Measurements from ENCODE around the gene FBXL4.
A peak's percentile ranks its signal among the peaks of the same experiment; 100 is the strongest.
"Not testable (repeated sequence)": the region's sequence is repeated elsewhere in the genome, so short reads cannot be mapped to it uniquely, and the experiment has no call there.

Gene FBXL4

DNA sequence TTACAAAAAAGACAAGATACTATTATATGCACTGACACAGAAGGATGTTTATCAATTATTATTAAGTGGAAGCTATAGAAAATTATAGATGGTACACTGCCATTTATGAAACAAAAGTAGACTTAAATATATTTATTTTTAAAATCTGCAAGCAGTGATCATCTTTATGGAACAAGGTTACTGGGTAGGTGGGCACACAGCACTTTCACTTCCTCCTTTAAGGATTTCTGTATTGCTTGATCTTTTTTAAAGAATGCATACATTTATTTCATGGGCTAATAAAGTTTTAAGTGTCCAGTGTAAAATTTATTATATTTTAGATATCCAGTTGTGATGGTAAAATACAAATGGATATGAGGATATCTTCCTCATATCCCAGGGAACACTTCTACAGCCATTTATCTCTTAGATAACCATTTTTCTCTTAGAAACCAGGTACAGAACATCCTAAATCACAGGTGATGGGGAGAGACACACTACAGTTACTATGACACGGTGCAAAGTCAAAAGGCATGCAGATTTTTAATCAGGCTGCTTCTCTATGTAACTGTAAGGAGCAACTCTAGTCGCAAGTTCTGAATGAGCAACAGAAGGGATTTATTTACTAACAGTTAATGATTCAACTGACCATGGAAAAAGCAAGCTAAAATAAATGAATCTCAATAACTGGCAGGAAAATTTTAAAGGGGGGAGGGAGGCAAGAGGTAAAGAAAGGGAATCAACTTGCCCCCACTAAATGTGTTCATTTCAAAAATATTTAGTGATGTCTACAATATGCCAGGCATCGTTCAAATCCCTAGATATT is 2.2 kb downstream of the FBXL4 start:
- no peak for DNase-seq

DNA sequence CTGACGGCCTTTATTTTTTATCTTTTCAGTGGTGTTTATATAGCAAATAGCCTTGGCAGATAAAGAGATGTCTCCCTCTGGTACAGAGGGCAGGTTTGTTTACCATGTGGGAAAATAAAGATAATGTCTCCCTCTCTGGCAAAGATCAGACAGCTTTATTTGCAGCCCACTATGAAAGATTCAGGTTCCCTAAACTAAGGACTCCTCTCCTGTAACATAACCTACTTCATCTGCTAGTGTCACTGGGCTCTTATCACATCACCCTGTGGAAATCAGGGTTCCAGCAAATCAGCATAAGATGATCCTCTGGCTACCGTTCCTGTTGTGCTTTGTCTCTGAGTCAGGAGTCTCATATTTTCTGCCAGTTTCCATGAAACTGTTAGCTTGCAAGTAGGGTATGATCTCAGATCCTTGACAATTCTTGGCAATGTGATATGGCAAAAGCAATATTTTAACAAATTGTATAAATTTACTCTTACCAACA is 3.1 kb downstream of the FBXL4 start:
- DNase-seq: no peak

DNA sequence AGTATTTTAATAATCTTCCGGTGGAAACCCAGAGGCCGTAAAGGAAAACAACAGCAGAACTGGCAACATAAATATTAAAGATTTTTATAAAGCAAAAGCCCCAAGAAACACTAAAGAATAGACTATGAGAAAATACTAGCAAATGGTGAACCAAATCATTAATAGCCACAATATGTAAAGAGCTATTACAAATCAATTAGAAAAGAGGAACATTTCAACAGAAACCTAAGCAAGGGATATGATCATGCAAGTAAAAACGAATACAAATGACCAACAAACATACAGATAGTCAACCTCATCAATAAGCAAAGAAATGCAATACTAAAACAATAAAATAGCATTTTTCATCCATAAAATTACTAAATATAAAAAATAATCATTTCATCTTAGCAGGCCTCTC is 3.6 kb downstream of the FBXL4 start:
- no peak for DNase-seq

DNA sequence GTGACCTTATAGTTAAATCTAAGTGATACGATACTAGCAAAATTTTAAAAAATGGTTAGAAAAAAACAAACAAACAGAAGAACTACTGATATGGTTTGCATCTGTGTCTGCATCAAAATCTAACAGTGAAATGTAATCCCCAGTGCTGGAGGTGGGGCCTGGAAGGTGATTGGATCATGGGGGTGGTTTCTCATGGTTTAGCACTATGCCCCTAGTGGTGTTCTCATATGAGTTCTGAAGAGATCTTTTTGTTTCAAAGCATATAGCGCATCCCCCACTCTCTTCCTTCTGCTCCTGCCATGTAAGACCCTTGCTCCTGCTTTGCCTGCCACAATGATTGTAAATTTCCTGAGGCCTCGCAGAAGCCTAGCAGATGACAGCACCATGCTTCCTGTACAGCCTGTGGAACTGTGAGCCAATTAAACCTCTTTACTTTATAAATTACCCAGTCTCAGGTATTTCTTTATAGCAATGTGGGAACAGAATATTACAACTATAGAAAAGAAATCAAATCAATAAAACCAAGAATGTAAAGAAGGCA is 5.4 kb downstream of the FBXL4 start:
- DNase-seq: no peak

DNA sequence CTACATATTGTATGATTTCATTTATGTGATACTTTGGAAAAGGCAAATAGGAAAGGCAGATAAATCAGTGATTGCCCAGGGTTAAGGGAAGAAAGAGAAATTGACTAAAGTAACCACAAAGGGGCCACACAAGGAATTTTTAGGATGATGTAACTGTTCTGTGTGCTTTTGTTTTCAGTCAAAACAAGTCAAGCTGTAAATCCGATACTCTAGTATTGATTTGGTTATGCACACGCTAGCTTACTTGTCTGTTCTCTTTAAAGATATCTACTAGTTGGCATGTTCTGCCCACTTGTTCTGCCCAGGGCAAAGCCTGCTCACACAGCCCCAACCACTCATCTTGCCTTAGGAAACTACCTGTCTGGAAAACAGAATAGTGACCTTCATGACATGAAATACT is 6.4 kb downstream of the FBXL4 start:
- DNase-seq: no peak

DNA sequence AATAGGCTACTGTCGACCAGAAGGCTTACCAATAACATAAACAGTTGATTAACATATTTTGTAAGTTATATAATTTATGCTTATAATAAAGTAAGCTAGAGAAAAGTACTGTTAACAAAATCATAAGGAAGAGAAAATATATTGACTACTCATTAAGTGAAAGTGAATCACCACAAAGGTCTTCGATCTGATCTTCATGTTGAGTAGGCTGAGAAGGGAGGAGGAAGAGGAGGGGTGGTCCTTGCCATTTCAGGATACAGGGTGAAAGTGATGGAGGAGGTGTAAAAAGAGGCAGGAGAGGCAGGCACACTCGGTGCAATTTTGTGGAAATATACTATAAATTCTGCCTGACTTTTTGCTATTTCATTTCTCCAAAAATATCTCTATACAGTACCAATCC is 10.4 kb downstream of the FBXL4 start:
- no peak for DNase-seq

DNA sequence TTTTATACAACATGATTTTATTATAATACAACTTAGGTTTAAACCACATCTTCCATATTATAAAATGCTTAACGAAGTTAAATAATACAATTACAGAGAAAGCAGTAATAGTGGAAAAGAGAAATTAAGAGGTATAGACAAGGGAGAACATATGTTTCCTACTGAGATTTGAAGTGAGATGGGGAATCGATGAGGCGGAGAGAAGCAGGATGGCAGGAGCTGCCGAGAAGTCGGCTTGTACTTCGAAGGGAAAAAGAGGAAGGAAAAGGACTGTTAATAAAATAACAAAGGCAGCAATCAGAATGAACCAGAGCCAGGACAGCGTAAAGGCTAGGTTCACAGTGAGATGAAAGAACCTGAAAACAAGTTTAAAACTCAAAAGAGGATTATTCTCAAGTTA is 15.4 kb downstream of the FBXL4 start:
- DNase-seq: peak; percentile 51

DNA sequence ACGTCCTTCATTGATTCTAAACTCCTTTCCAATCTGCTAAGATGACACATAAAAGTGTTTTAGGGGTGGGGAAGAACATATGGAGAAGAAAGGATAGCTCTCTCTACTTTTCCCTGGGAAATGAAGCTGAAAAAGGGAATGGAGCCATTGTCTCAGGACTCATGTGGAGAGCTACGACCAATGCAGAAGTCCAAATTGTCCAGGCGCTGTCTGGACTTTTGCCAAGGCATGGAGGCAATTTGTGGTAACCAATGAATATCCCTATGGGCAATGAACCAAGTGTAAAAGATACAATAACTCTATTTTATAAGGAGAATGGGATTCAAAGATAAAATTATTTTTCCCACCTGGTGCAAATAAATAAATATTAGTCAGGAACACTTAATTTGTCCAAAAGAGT is 16.1 kb downstream of the FBXL4 start:
- DNase-seq: peak; percentile 25

DNA sequence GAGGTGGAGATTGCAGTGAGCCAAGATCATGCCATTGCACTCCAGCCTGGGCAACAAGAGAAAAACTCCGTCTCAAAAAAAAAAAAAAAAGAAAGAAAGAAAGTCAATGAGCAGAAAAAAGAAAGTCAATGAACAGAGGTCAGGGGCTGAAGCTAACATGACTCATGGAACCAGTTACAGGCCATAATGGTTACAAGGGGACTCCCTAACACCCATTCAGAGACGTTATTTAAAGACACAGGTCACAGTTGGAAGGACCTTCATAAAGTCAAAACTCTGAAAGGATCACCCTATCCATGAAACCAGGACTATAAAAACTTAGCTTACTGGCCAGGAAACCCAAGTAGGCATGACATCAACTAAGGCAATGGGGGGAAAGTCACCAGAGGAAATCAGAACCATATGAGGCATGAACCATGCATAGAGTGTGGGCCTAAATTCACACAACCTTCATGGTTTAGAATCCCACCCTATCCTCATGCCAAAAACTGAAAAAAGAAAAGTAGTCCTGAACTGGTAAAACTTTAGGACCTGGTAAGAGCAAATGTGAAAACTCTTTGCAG is 18.2 kb downstream of the FBXL4 start:
- DNase-seq: no peak

DNA sequence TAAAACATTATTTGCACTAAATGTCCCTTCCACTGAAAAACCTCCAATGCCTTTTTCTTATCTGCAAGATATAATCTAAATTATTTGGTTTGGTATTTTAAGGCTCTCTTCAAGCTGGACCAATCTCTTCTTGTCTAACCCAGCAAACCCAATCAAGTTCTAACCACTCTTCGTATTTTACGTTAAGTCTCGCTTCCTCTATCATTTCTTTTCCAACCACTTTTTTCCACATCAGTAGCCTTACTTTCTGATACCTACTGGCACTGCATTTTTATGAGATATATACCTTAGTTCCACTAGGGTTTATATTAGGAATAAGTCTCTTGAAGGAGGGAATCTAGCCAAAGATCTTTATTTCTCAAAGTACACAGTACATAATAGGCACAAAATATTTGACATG is 19.1 kb downstream of the FBXL4 start:
- no peak for DNase-seq

DNA sequence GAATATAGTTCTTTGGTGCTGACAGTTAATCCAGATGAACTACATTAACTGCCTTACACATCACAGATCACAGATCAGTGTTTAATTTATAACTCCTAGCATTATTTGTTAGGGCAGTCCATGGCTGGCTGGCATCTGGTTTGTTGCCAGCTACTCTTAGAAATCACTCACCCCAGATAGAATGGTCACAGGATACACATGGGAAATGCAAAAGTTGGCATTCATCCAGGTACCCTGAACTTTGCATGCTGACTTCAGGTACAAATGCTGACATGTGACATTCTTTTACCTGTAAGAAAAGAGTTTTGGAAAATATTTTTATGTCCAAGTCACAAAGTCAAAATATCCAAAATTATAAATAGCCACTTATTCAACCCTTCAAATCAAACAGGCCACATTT is 20.2 kb downstream of the FBXL4 start:
- DNase-seq: no peak

DNA sequence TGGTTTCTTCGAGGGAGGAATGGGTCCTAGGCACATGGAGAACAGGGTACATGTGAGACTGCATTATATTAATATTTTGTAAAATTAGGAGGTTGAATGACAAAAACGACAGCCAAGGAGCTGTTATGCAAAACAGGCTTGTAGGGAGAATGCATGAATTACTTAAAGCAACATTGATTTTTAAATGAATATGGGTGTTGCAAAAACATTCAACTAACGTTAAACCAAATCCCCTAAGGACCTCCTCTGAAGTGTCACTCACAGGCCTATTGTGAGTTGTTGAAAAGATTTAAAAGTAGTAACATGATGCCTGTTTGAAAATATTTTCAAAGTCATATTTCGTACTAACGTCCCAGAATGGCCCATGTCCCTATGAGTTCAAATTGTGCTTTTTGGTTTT is 21.9 kb downstream of the FBXL4 start:
- DNase-seq: no peak

DNA sequence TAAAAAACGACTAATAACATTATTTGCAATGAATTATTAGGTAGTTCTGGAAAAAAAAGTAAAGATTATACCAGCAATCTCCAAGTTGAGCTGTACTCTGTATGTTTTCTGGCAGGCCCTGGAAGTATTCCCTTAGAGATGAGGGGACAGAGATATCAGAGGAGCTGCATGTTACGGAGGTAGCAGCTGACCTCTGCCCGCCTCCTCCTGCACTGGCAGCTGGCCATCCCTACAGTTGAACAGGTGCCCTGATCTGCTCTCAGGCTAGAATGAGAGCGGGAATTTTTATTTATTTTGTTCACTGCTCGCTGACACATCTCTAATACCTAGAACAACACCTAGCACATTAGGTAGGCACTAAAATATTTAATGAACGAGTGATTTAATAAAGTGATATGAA is 23.1 kb downstream of the FBXL4 start:
- no peak for DNase-seq

DNA sequence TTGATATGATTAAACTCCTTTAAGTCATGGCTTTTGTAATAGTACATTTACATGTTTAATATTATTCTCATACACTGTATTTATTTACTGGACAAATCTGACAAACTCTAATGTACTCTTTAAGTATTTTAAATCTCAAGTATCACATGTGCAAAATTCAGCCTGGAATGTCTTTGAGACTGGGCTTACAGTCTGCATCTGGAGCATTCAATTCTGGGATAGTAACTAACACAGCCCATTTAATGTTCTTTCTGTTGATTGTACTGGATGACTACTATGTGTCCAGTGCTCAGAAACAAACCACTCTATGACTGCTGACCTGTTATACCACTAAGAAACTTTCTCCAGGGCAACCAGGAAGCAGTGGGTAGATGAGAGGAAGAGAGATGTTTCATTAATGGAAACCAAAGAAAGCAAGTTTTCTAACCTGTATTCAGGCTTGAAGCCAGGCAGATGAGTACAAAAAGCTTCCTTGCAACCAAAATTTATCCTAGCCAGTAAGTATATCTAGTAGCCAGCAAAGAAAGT is 26.8 kb downstream of the FBXL4 start:
- no peak for DNase-seq

DNA sequence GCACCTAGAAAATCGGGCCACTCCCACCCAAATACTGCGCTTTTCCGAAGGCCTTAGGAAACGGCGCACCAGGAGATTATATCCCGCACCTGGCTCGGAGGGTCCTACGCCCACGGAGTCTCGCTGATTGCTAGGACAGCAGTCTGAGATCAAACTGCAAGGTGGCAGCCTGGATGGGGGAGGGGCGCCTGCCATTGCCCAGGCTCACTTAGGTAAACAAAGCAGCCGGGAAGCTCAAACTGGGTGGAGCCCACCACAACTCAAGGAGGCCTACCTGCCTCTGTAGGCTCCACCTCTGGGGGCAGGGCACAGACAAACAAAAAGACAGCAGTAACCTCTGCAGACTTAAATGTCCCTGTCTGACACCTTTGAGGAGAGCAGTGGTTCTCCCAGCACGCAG is 36.8 kb downstream of the FBXL4 start:
- DNase-seq: not testable (repeated sequence)

DNA sequence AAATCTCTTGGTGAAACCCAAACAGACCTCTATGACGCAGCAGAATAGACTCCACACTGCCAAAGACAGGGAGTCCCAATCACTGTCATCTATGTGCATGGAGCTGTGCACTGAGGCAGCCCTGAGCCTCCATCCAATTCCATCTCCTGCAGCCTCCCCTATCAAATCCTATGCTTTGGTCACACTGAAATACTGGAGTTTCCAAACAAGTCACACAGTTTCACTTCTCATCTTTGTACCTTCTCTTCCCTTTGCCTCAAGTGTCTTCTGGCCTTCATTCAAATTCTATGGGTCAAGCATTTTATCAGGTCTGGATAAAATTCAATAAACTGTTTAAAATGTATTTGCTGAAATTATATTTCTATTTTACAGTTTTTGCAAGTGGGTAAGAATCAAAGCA is 38.5 kb downstream of the FBXL4 start:
- no peak for DNase-seq

DNA sequence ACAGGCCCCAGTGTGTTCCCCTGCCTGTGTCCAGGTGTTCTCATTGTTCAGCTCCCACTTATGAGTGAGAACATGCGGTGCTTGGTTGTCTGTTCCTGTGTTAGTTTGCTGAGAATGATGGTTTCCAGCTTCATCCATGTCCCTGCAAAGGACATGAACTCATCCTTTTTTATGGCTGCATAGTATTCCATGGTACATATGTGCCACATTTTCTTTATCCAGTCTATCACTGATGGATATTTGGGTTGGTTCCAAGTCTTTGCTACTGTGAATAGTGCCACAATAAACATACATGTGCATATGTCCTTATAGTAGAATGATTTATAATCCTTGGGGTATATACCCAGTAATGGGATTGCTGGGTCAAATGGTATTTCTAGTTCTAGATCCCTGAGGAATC is 41.4 kb downstream of the FBXL4 start:
- DNase-seq: not testable (repeated sequence)

DNA sequence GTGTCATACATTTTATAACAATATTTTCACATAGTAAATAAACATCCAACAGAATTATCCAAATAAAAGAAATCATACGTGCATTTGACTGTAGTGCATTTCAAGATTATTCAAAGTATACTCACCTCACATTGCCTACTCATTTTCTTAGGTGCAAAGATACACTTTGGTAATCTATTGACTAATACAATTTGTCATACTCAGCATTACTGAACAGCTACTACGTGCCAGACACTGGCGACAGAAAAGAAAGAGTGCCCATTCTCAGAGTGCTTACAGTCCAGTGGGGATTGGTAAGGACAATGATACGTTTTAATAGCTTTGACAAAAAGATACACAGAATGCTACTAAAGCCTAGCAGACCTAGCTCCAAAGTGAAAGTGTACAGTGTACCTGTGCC is 42.0 kb downstream of the FBXL4 start:
- no peak for DNase-seq

DNA sequence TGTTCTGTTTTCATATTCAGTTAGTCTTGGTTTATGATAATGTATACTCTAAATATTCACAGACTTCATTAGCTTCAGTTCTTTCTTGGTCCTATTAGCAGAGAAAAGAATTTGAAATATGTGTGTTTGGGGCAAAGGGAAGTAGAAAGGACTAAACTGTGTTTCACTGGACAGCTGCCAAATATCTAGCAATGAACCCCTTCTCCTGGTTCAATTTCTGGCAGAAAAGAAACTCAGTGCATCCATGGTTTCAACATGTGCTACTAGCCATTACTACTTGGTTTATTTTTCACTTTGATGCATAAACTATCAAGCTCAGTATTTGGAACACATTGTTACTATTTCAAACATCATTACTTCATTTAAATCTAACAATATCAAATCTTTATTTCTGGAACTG is 43.6 kb downstream of the FBXL4 start:
- DNase-seq: no peak

DNA sequence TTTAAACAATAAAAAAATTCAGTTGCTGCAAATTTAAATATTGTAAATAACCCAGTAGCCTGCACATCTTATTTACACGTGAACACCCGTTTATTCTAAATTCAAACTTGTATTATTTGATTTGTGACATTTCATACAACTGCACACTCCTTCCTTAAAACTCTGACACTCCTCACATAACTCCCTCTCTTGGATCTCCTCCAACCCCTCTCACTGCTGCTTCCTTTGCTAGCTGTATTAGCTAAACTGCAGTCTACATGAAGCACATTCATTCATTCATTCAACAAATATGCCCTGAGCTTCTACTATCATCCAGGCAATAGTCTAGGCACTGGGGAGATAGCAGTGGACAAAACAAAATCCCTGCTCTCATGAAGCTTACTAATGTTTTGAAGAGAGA is 47.0 kb downstream of the FBXL4 start:
- DNase-seq: no peak

DNA sequence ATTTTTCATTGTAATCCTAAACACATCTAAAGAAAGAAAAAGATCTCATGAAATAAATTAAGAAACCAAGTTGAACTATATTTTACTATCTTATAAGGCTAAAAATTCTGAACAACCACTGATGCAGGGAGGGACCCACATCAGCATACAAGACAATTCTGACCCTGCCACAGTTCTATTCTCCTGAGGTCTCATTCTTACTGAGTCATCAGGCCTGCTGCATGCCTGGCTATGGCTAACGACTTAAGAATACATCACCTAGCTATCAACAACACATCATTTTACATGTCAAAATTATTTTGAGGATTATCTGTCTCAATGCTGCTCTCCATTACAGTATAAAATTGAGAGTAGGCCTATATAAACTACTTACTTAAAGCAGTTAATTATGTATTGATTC is 52.9 kb downstream of the FBXL4 start:
- DNase-seq: no peak

DNA sequence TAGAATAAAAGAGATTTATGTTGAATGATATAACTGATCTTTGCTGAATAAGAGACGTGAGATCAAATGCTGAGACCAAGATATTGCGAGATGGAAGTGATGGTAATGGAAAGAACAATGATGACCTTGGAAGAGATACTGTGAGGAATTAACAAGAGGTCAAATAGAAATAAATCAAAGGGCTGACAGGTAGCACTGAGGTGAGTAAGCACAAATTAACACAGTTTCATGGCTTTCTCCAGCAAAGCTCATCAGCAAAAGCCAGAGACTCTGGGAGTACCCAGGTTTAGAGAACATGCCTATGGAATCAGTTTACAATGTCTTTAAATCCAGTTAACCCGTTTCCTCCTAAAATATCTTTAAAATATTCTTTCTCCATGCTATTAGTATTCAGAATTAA is 60.1 kb downstream of the FBXL4 start:
- no peak for DNase-seq

DNA sequence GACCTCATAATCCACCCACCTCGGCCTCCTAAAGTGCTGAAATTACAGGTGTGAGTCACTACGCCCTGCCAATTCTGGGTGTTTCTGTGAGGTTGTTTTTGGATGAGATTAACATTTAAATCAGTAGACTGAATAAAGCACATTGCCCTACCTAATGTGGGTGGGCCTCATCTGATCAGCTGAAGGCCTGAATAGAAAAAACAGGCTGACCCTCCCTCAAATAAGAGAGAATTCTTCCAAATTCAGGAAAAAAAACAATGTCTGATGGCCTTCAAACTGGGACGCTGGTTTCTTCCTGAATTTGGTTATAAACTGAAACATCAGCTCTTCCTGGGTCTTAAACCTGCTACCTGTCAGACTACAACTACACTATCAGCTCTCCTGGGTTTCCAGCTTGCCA is 62.4 kb downstream of the FBXL4 start:
- no peak for DNase-seq

DNA sequence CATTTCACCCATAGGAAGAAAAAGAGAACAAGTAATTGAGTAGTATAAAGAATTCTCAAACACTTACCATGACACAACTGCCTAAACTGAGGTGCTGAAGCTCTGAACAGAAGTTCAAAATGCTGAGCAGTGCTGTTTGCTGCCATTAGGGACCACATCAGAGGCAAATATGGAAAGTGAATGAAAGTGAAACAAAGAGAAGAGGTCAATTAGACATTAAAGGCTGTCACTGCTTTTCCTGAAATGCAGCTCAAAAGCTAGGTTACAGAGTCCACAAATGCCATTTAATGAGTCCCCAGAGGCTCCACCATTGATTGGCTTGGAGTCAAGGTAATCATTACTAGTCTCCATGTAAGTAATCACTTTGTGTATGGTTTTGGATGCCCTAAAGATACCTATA is 67.3 kb downstream of the FBXL4 start:
- DNase-seq: no peak

Data from eye (tissue), 1 donor.